ENCODE results near the gene GUCY2D.

GRCh38 chr17:8007836-8008235 is 5.4 kb downstream of the GUCY2D start:
- TF ChIP-seq CTCF (conservative IDR thresholded peaks at IDR 0.05; ENCODE audit: low read depth, low read length) (no peak), EZH2 (IDR thresholded peaks at IDR 0.05; ENCODE audit: borderline replicate concordance, low read depth, low read length, poor library complexity, severe bottlenecking) (no peak)

Measured in A673 (cell line).